Calu3 (cell line): Measurements from ENCODE around the gene PRKAR2B. TPM values are rescaled to one million over a fixed set of nuclear protein-coding genes. Genes with fewer than 3 reads are reported as not detected.

Experiments
- BruUV-seq: library from RNA; stranded (reverse); fragments of 400-500 nt; replicated peaks from 2 replicates; lab custom pipeline; 2021; lab: Mats Ljungman, UMichigan
- CTCF ChIA-PET: fragments of 300-600 bp; sonication (Branson Sonifier 250); formaldehyde crosslinking; loops from one replicate; lab custom pipeline; 2022; ENCODE audit warnings: antibody characterized with exemption; lab: Charles Lee
- DNase-seq: peaks from one replicate; pipeline ENCODE4 v3.0.0; 2022
- H3K27ac Mint-ChIP-seq: one replicate; pipeline ENCODE4 v1.8.0; 2022; ENCODE audit warnings: mixed read lengths; ENCODE audit not compliant: unreplicated experiment
- H3K27me3 Mint-ChIP-seq: one replicate; pipeline ENCODE4 v1.8.0; 2022; ENCODE audit warnings: mixed read lengths; ENCODE audit not compliant: unreplicated experiment
- H3K36me3 Mint-ChIP-seq: one replicate; pipeline ENCODE4 v1.8.0; 2022; ENCODE audit warnings: mild to moderate bottlenecking, moderate library complexity, mixed read lengths; ENCODE audit not compliant: insufficient read depth, unreplicated experiment
- H3K4me1 Mint-ChIP-seq: one replicate; pipeline ENCODE4 v1.8.0; 2022; ENCODE audit warnings: mild to moderate bottlenecking, low read depth, mixed read lengths; ENCODE audit not compliant: unreplicated experiment
- H3K4me3 Mint-ChIP-seq: one replicate; pipeline ENCODE4 v1.8.0; 2022; ENCODE audit warnings: mild to moderate bottlenecking, low read depth, moderate library complexity, mixed read lengths; ENCODE audit not compliant: unreplicated experiment
- H3K9me3 Mint-ChIP-seq: one replicate; pipeline ENCODE4 v1.8.0; 2022; ENCODE audit warnings: low read depth, mixed read lengths; ENCODE audit not compliant: unreplicated experiment
- intact Hi-C: fragments of 100-400 bp; cut with micrococcal nuclease; formaldehyde crosslinking; loops from one replicate; pipeline ENCODE4 v1.10.0; 2022; ENCODE audit not compliant: unreplicated experiment
- total RNA-seq: library from RNA; stranded (reverse); gene quantifications from 2 replicates; pipeline ENCODE4 v1.2.3, GENCODE V29; 2022
- TF ChIP-seq, protein P1 (sequence below): fragments of 200-600 bp; IDR thresholded peaks from one replicate; pipeline ENCODE4 v1.8.0; 2022; ENCODE audit warnings: antibody characterized with exemption; ENCODE audit not compliant: unreplicated experiment

Gene PRKAR2B
- total RNA-seq, 1 experiment from 2014 or later, result 3.1 TPM

DNA sequence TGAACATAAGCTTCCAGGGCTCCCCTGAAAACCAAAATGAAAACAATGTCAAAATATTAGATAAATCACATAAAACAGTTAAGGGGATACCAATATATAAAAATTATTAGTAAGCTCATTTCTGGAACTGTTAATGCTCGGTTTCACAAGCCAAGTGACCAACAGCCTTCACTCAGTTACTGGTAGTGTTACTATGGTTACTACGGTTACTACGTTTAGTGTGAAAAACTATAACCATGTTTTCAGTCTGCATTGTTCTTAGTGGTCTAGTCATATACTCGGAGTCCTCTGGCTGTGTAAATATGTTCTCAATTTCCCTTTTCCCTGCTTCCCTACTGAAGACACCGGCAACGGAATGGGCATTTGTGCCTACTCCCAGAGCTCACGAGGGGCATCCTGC, 159.1 kb downstream of the PRKAR2B start:
- H3K9me3 Mint-ChIP-seq, result no peaks in the 10 kb centered on the region
- intact Hi-C loops, result loop anchor here (2.0 to 10.0 kb wide), 2 partner anchors 521 to 671 kb away; no protein-coding TSS in a partner anchor
- no TSS peak for BruUV-seq
- H3K4me1 Mint-ChIP-seq, result no peaks in the 10 kb centered on the region
- CTCF ChIA-PET, result no interaction called here
- TF ChIP-seq, protein P1, sequence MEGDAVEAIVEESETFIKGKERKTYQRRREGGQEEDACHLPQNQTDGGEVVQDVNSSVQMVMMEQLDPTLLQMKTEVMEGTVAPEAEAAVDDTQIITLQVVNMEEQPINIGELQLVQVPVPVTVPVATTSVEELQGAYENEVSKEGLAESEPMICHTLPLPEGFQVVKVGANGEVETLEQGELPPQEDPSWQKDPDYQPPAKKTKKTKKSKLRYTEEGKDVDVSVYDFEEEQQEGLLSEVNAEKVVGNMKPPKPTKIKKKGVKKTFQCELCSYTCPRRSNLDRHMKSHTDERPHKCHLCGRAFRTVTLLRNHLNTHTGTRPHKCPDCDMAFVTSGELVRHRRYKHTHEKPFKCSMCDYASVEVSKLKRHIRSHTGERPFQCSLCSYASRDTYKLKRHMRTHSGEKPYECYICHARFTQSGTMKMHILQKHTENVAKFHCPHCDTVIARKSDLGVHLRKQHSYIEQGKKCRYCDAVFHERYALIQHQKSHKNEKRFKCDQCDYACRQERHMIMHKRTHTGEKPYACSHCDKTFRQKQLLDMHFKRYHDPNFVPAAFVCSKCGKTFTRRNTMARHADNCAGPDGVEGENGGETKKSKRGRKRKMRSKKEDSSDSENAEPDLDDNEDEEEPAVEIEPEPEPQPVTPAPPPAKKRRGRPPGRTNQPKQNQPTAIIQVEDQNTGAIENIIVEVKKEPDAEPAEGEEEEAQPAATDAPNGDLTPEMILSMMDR, result no peak
- no peak overlapping the region for H3K27ac Mint-ChIP-seq
- no peak overlapping the region for H3K4me3 Mint-ChIP-seq
- no peak for DNase-seq
- peaks cover 18% of the 10 kb centered on the region for H3K36me3 Mint-ChIP-seq
- no peaks in the 10 kb centered on the region for H3K27me3 Mint-ChIP-seq

DNA sequence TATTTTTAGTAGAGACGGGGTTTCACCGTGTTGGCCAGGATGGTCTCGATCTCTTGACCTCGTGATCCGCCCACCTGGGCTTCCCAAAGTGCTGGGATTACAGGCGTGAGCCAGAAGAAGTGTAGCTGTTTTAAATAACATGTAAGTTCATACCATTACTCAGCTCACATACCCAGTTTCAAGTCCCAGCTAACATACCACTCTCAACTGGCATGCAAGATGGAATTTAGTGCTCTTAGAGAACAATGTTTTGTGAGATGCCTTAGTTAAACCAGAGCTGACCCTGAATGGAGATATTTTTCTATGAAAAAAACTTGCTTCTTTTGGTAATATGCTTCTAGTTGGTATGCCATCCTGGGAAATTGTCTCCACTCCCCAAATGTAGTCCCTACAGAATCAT, 161.6 kb downstream of the PRKAR2B start:
- CTCF ChIA-PET, result no interaction called here

DNA sequence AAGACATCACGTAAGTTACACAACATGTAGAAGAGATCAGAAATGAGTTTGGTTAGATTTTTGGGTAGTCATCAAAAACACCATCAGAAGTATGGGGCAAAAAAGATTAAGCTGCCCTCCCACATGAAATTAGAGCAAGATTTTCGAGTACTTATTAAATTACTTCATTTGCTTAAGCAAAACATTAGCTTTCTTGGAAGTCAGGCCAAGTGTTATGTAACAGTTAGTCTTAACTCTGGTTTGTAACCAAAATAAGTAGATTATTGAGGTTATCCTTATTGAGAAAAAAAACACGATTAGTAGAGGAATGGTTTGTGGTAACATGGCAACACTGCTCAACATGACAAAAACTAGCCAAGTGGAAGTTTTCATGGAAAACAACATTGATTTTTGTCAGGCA, 162.2 kb downstream of the PRKAR2B start:
- Mint-ChIP-seq H3K36me3 (peaks cover 7% of the 10 kb centered on the region), H3K4me3 (no peak overlapping the region), H3K4me1 (no peaks in the 10 kb centered on the region), H3K27ac (no peak overlapping the region), H3K27me3 (no peaks in the 10 kb centered on the region), H3K9me3 (no peaks in the 10 kb centered on the region)
- BruUV-seq, result no TSS peak
- DNase-seq, result no peak
- intact Hi-C loops, result loop anchor here (10.0 kb wide), 1 partner anchor 668 kb away; no protein-coding TSS in a partner anchor
- CTCF ChIA-PET, result no interaction called here
- TF ChIP-seq, protein P1, result no peak

More for the DNA sequence above, 161.6 kb downstream of the PRKAR2B start:
- intact Hi-C loops, result loop anchor here (10.0 kb wide), 1 partner anchor 669 kb away; no protein-coding TSS in a partner anchor
- Mint-ChIP-seq H3K4me1 (no peaks in the 10 kb centered on the region), H3K27ac (no peak overlapping the region), H3K27me3 (no peaks in the 10 kb centered on the region), H3K9me3 (no peaks in the 10 kb centered on the region), H3K4me3 (no peak overlapping the region), H3K36me3 (peaks cover 7% of the 10 kb centered on the region)
- DNase-seq, result no peak
- TF ChIP-seq, protein P1, result no peak
- no TSS peak for BruUV-seq

DNA sequence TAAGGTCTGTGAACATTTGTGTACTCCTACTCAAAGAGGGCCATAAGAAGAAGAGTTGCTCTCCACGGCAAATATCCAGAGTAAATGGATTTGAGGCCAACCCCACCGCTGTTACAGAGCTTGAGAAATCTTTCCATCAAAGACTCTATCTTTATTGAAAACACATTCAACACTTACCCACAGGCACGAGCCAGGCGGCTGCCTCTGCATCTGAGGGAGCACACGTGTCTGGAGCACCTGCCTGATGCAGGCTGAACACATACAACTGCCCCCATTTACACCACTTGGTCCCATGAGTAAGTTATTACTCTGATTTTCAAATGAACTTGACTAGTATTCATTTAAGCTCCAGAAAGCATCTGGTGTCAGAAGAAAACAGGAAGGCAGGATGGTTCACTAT, 163.0 kb downstream of the PRKAR2B start:
- CTCF ChIA-PET, result no interaction called here
- peaks cover 7% of the 10 kb centered on the region for H3K36me3 Mint-ChIP-seq
- H3K4me3 Mint-ChIP-seq, result no peak overlapping the region
- no TSS peak for BruUV-seq
- no peaks in the 10 kb centered on the region for H3K4me1 Mint-ChIP-seq
- H3K9me3 Mint-ChIP-seq, result no peaks in the 10 kb centered on the region
- intact Hi-C loops, result loop anchor here (10.0 kb wide), 1 partner anchor 667 kb away; no protein-coding TSS in a partner anchor
- H3K27ac Mint-ChIP-seq, result no peak overlapping the region
- no peaks in the 10 kb centered on the region for H3K27me3 Mint-ChIP-seq
- DNase-seq, result no peak
- TF ChIP-seq, protein P1, result no peak
